Hematopoietic multipotent progenitor cell treated with erythropoietin and hydrocortisone succinate and interleukin-3 and kit ligand, for 15 days (in vitro differentiated cells): Measurements from ENCODE around the gene PLXNA1.

ENCODE experiments used
- DNase-seq: peaks from one replicate; pipeline ENCODE4 v3.0.0-alpha.2; 2015; ENCODE audit warnings: low spot score

The PLXNA1 gene

GRCh38 chr3:126987596-126987995 lies 4.7 kb downstream of the PLXNA1 start:
- no peak for DNase-seq

- DNase-seq: no peak
Observed at GRCh38 chr3:126988451-126989021, 5.6 kb downstream of the PLXNA1 start.

- DNase-seq: no peak
Observed at GRCh38 chr3:126989316-126990023, 6.6 kb downstream of the PLXNA1 start.

GRCh38 chr3:126990024-126990700 lies 7.2 kb downstream of the PLXNA1 start:
- no peak for DNase-seq

- DNase-seq: no peak
Observed at GRCh38 chr3:126990890-126991289, 8.0 kb downstream of the PLXNA1 start.

GRCh38 chr3:126991366-126992200 lies 8.7 kb downstream of the PLXNA1 start:
- DNase-seq: no peak

GRCh38 chr3:126992216-126992615 lies 9.3 kb downstream of the PLXNA1 start:
- DNase-seq: no peak

- no peak for DNase-seq
Observed at GRCh38 chr3:126992776-126993175, 9.9 kb downstream of the PLXNA1 start.

GRCh38 chr3:126993436-126993835 lies 10.5 kb downstream of the PLXNA1 start:
- no peak for DNase-seq

GRCh38 chr3:126994661-126995245 lies 11.8 kb downstream of the PLXNA1 start:
- DNase-seq: no peak

- DNase-seq: no peak
Observed at GRCh38 chr3:126995254-126995780, 12.4 kb downstream of the PLXNA1 start.

- DNase-seq: no peak
Observed at GRCh38 chr3:126995926-126996512, 13.1 kb downstream of the PLXNA1 start.

GRCh38 chr3:126996905-126997304 lies 14.0 kb downstream of the PLXNA1 start:
- DNase-seq: no peak

GRCh38 chr3:126997455-126998038 lies 14.6 kb downstream of the PLXNA1 start:
- DNase-seq: no peak

GRCh38 chr3:126998320-126998719 lies 15.4 kb downstream of the PLXNA1 start:
- no peak for DNase-seq

- no peak for DNase-seq
Observed at GRCh38 chr3:126998728-126999127, 15.8 kb downstream of the PLXNA1 start.

GRCh38 chr3:126999383-126999782 lies 16.5 kb downstream of the PLXNA1 start:
- no peak for DNase-seq

GRCh38 chr3:127000119-127000518 lies 17.2 kb downstream of the PLXNA1 start:
- DNase-seq: no peak

GRCh38 chr3:127000761-127001160 lies 17.8 kb downstream of the PLXNA1 start:
- DNase-seq: no peak

GRCh38 chr3:127001486-127002194 lies 18.7 kb downstream of the PLXNA1 start:
- DNase-seq: no peak
